NCI-H2107 treated with DMSO at 0.1 percent for 48 hours (cell line): ENCODE results near the gene LRRC36.

Source experiments
- DNase-seq: peaks from one replicate; lab custom pipeline; 2025; ENCODE audit not compliant: unreplicated experiment; lab: John Stamatoyannopoulos, UW

The LRRC36 gene

DNA sequence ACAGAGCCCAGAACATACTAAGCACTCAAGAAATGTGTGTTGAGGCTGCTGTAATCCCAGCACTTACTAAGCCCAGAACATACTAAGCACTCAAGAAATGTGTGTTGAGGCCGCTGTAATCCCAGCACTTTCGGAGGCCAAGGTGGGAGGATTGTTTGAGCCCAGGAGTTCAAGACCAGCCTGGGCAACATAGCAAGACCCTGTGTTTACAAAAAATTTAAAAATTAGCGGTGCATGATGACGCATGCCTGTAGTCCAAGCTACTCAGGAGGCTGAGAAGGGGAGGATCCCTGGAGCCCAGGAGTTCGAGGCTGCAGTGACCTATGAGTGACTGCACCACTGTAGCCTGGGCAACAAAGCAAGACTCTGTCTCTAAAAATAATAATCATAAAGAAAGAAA lies 96.4 kb downstream of the LRRC36 start:
- no peak for DNase-seq

DNA sequence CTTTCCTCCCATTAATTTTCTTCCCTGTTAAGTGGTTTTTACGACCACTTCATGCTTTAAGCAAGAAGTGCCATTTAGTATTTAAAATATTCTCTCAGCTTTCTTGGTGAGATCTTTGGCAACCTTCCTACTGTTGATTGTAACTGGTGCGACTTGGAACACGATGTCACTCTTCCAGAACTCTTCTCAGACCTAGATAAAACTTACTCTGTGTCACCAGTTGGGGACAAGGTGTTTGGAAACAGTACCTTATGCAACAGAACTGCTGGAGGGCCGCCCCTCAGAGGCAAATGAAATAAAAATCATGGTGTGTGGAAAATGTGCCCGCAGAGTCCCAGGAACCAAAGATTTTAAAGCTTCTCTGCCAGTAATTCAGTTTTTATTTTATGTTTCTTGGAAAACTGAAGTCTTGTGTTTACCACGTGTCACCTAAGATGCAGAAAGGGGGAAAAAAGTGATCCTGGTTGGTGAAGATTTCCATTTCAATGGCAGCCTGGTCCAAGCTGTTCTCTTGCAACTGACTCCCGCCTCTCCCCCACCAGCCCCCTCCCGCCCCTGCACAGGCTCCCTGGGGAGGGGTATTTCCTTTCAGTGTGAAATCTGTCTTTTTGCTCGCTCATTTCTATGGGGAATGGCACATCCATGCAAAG lies 97.1 kb downstream of the LRRC36 start:
- no peak for DNase-seq

DNA sequence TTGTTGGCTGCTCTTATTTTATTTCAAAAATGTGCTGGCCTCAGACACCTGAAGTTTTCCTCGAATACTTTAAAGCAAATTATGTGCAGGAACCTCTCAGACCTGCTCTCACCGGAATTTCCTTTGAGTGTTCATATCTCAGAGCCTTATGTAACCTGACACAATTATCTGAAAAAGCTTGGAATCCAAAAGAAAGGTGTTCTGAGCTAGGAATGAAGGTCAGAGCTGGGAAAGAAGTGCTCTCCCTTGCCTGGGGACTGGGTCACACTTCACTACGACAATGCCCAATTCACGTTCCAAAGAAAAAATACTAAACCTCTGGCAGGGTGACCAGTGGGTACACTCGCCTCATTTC lies 97.6 kb downstream of the LRRC36 start:
- DNase-seq: no peak

DNA sequence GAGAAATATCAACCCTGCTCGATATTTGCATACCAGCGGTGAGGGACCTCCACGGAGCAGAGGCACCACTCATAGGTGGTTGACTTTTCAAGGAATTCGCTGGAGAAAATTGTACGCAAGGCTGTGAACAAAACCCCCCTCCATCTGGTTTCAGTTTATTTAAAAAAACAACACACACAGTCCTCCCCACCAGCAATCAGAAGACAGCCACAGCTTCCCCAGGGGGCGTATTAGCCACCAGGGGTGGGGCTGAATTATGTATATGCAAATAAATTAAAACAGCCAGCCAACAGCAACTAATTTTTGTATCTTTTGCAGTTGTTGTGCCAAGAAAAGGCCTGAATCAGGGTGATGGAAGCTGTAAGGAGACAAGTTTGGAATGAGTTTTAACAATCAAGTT lies 98.4 kb downstream of the LRRC36 start:
- DNase-seq: no peak

DNA sequence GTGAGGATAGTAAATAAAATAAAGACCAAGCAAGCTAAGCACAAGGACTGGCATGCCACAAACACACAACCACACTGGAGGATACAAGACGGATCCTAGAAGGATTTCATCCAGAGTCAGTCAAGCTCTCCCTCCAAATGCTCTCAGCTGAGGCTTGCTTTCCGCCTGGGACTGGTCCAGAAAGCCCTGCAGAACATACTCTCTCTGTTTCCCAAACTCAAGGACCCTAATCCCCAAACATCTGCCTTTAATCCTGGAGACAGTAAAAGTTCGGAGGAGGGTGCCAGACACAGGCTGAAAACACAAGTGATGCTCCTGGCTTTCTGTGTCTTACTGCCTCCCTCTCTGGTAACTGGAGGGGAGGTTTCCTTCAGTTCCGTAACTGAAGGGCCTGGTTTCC lies 99.0 kb downstream of the LRRC36 start:
- DNase-seq: no peak

DNA sequence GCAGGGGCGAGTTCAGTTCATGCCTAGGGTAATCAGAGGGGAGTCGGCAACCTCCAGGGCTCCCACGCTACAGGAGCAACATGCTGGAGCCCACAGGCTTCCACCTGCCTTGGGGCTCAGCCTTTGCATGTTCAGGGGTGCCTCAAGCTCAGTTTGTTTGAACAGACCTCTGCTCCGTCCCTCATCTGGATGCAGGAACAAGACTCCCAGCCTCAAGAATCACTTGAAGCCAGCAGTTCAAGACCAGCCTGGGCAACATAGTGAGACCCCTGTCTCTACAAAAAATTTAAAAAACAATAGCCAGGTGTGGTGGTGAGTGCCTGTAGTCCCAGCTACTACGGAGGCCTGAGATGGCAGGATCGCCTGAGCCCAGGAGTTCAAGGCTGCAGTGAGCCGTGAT lies 99.4 kb downstream of the LRRC36 start:
- no peak for DNase-seq

DNA sequence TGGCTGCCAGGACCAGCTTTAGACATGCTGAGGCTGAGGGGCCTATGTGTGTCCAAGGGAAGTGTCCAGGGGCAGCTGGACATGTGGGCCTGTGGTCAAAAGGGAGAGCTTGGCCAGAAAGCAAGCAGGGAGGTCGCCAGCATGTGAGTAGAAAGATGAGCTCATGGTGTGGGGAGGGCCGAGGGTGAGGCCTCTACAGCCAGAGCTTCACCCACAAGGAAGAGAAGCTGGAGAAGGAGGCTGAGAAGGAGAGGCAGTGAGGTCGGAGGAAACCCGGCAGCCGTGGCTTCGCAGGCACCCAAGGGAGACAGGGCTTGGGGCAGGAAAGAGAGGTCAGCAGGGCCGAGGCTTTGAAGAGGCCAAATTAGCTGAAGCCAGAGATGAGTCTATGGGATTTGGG lies 100.3 kb downstream of the LRRC36 start:
- DNase-seq: no peak

DNA sequence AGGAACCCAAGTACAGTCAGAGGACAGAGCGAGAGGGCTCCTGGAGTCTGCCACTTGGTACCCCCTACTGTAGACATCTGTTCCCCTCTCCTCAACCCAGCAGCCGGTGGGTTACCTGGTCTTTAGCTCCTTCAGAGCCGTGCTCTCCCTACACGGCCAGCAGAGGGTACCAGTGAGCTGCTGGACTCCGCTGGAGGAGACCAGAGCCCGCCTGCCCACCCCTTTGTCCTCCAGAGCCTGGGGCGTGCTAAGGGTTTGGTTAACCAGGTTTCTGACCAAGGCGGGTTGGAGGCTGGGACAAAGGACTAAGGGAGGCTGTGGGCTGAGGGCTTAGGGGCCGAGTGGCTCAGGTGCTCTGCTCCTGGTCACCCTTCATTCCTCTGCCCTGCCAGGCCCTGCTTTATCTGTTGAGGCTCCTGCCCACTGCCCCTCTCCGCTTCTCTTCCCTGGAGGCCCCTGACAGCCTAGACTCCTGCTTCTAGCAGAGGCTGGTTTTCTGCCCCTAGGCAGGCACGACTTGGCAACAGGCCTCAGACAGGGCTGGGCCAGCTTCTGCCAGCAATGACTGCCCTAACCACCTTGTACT lies 101.6 kb downstream of the LRRC36 start:
- DNase-seq: peak; percentile 34

DNA sequence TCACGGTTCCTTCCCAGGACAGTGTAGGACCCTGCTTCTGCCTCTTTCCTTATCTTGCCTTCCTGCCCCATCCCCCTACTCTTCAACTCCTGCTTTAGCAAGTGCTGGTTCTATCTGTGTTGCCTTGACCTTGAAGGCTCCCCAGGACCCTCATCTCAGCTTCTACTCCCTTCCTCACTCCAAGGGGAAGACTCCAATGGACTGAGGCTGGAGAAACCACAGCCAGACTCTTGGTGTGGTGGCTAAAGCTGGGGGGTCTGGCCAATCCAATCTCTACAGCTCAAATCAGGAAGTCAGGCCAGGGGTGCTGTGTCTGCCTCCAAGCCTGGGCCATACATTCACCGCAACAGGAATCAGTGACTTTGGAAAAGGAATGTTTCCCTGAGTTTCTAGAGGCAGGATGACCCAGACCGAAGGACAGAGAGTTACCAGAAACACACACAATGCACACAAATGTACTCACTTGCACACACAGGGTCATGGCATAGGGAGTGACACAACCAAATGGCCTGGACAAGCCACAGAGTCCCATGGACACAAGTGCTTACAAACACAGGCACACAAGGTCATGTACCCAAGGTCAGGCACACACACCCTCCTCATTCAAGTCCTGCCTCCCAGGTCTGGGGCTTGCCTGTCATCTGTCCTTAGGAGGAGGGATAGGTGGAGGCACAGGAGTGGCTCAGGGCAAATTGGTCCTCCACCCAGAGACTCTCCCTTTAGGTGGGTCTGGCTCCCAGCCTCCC lies 102.6 kb downstream of the LRRC36 start:
- no peak for DNase-seq

DNA sequence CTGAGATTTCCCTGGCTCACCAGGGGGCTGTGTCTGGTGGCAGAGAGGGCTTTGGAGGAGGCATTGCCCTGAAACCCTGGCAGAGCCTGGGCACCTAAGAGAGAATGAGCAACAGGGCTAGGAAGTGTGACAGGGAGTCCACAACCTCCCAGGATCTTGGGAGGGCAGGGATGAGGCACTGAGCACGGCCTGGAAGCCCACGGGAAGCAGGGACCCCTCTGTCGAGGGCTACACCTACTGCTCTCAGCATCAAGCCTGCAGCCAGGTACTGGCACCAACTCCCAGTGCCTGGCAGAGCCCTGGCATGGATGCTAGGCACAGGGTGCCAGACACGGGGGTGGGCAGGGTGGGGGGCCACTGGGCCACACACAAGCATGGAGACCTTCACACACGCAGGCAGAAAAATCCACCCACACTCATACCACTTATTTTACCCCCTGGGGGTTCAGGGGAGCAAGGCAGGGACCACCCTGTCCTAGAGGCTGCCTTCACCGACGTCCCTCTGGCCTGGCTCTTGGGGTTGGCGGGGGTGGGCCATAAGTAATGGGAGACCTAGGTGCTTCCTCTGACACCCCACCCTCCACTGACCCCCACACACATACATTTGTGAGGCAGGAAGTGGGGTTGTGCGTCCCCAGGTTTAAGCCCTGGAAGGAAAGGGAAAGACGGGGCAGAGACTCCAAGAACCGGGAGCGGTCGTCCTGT lies 103.3 kb downstream of the LRRC36 start:
- no peak for DNase-seq

DNA sequence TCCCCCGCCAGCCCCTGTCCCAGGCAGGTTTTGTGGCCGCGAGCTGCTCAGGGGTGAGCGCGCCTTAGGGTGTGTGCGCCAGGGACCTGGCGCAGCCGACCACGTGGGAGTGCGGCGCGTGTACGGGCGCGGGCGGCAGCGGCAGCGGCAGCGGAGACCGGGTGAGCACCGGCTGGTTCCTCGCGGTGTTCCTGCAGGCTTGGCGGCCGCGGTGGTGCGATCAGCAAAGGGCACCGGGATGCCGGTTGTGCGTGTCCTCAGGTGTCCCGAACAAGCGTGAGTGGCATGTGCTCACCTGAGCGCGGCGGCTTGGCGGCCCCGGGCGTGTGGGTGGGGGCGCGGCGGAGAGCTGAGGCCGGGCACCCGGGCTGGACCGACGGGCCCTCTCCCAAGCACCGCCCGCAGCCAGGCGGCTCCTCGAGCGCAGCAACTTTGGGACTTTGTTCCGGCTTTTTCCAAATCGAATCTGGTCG lies 103.9 kb downstream of the LRRC36 start:
- DNase-seq: no peak

DNA sequence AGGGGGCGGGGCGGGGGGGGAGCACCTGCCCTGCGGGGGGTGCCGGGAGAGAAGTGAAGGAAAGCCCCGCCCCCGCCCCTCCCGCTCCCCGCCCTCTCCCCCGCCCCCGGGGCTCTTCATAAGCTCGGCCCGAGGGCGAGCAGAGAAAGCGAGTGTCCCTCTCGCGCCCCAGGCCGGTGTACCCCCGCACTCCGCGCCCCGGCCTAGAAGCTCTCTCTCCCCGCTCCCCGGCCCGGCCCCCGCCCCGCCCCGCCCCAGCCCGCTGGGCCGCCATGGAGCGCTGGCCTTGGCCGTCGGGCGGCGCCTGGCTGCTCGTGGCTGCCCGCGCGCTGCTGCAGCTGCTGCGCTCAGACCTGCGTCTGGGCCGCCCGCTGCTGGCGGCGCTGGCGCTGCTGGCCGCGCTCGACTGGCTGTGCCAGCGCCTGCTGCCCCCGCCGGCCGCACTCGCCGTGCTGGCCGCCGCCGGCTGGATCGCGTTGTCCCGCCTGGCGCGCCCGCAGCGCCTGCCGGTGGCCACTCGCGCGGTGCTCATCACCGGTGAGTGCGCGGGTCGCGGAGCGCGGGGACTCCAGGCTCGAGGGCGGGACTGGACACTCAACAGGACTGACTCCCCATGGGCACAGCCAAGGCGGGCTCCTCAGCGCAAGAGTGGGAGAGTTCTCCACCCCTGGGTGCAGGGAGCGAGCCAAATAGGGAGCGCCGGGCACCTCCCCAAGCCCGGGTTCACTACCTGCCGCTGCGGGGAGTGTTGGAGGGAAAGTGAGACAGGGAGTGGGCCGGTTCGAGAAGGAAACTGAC lies 104.6 kb downstream of the LRRC36 start, which contains the start of gene HSD11B2:
Gene HSD11B2 (plus strand): TSS at position 145 of the 798 bp plus-strand sequence. CDS start 128 bp downstream, at position 273.
- DNase-seq: no peak

DNA sequence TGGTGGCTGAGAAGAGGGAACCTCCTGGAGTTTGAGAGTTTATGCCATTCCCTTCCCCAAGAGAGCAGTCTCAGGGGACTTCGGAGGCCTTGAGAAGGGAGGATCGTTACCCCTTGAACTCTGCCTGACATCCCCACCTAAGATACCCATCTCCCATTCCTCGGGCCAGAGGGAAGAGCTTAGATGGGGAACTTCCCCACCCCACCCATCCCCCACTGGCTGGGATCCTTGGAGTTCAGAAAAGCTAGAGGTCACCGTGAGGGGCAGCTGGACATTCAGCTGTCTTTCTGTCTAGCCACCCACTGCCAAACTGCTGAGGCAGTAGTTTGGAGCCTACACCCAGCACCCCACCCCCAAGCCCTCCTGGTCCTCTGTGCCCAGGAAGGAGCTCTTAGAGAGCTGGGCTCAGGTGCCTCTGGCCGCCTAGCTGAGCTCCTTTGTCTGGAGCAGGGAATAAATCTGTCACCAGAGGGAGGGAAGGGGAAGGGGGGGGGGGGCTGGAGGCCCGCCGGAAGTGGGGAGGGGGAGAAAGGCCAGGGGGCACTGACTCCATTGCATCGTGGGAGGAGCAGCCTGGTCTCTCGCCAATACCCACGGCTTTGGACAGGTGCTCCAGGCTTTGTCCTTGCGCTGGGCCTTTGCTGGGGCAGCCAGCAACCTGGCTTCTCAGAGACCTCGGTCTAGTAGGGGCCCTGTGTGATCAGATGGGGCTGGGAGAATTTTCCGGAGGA lies 105.3 kb downstream of the LRRC36 start:
- no peak for DNase-seq

DNA sequence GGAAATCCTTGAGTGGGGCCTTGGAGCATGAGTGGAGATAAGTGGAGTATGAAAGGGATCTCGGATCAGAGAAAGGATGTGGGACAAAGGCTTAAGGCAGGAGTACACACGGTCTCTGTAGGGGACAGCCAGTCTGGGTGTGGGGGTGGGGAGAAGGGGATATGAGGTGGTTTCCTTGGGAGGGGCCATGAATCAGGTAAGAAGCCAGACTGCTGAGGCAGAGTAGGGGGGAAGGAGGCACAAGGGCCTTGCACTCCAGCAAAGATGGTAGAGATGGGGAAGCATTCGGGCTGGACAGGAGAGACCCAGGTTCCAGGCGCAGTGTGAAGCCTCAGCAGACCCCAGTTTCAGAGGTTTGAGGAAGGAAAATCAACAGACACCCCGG lies 105.9 kb downstream of the LRRC36 start:
- no peak for DNase-seq

DNA sequence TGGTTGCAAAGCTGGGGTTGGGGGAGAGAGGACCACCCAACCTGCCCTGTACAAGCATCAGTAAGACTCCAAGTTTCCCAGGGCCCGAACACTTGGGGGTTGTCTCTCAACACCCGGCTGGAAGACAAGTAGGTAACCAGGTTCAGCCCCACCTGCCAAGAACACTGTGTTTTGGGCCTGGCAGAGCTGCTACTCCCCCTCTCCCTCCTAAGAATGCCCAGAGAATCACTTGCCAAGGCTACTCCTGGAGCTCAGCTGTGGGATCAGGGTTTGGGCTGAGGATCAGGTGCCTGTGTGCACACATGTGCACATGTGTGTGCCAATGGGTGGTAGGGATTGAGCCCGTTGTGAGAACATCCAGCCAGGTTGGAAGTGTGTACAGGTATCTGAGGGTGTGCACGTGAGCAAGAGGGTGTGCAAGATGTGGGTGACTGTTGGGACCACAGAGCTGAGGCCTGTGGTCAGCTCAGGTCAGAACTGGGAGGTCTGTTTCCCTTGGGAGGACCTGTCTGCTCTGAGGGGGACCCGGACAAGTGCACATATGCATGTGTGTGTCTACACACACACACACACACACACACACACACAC lies 106.6 kb downstream of the LRRC36 start:
- no peak for DNase-seq
